ENCODE measurements around the gene SEPTIN7.

Gene SEPTIN7

DNA sequence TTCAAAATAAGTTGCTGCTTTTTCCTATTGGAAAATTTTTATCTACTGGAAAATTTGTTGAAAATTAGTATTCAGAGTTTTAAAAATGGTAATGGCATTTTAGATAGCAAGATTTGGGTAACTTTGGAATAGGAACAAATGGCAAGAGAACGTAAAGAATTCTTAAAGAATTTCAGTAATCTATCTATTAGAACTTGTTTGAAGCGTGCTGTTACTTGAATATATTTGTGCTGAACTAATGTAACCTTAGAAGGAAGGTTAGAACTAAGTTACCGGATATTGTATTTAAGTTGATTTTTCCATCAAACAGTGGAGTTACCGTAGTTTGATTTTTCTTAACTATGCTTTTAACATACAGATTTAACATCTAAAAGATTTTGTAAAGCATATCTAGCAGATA lies 25.9 kb downstream of the SEPTIN7 start:
- DNase-seq (ENCODE audit: extremely low read depth in 1 of 2, low read depth in 1 of 2), result no peak

DNA sequence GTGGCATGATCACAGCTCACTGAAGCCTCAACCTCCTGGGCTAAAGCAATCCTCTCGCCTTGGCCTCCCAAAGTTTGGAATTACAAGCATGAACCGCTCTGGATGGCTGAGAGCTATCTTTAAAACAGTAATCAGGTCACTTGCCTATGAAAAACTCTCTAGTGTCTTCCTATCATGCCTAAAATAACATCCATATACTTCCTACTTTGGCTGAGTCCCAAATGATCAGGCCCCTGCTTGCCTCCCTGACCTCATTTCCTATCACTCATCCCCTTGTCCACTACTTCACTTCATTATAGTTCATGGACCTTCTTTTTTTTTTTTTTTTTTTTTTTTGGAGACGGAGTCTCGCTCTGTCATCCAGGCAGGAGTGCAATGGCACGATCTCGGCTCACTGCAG lies 28.0 kb downstream of the SEPTIN7 start:
- DNase-seq (ENCODE audit: extremely low read depth in 1 of 2, low read depth in 1 of 2), result no peak

DNA sequence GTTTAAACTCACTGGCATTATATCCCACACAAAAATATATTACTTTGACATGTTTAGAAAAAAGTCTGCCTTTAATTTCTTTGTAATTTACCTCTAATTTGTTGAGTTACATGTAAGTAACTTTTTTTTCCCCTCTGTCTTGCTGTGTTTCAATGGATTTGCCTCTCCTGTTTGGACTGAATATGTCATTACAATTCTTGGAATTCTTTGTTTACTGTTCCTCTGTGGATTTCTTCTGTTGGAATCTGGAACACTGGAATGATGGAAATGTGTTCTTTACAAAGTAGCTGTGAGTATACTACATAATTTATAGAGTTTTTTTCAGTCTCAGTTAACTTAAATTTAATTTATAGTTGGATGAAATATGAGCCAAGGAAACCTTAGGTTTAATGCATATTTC lies 30.4 kb downstream of the SEPTIN7 start:
- no peak for DNase-seq (ENCODE audit: extremely low read depth in 1 of 2, low read depth in 1 of 2)

DNA sequence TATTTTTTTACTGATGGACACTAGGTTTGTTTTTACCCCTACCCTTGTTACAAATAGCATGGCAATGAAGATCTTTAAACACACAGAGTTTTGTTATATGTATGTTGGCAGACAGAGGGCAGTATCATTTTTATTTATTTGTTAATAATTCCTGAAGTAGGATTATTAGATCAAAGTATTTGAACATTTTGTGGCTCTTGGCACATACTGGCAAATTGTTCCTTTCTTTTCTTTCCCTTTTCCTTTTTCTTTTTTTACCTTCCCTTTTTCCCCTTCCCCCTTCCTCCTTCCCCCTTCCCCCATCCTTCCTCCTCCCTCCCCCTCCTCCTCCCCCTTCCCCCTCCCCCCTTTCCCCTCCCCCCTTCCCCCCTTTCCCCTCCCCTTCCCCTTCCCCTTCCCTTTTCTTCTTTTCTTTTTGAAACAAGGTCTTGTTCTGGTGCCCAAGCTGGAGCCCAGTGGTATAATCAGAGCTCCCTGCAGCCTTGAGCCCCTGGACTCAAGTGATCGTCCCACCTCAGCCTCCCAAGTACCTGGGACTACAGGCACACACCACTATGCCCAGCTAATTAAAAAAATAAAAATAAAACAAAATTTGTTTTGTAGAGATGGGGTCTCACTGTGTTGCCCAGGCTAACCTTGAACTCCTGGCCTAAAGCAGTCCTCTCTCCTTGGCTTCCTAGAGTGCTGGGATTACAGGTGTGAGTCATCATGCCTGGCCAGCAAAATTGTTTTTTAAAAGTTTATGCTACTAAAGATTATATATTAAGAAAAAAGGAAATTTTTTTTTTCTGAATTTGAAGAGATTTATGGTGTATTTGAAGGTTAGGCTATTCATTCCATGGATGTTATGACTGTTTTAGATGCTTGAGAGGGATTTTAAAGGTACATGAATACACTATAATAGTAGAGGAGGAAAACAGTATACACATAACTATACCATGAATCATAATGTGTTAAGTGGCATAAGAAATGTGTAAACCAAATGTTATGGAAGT lies 39.3 kb downstream of the SEPTIN7 start:
- no peak for DNase-seq (ENCODE audit: extremely low read depth in 1 of 2, low read depth in 1 of 2)

DNA sequence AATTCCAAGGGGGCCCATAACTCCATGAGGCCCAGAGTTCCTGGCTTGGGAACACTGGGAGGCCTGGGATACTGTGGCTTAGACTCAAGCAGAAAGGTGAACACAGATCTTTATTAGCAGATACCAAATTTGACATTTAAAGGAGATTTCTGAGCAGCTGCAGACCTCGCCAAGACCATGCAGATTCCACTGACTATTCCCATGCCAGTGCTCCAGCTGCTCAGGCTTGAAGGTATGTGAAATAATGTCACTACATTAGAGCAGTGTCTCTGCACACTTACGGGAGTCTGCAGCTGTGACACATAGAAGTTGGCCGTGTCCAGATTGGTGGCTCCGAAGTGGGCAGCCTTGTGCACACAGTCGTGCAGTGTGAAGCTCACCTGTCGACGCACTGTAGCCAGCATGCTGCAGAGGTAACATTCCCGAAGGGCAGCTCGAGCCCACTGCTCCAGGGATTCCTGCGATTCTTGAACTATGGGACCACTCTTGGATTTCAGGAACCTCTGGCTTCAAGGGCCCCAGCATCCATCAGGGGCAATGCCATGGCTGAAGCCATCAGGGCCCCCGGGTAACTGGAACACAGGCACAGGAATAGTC lies 46.1 kb downstream of the SEPTIN7 start:
- no peak for DNase-seq (ENCODE audit: extremely low read depth in 1 of 2, low read depth in 1 of 2)

DNA sequence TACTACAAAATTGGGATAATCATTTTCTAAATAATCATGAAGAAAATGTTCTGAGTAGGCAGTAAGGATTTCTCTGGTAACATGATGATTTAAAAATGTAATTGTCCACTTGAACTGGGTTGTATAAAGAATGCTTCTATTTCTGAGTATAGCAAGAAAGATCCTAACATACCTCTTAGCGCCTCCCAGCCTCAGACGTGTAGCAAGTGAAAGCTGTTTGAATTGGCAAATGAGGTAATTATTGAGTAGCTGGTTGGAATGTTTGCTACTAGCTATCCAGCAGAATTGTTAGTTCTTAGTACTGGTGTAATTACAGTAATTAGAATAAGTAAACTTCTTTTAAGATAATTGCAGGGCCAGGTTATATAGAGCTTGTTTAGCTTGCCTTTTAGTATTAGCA lies 47.9 kb downstream of the SEPTIN7 start:
- DNase-seq (ENCODE audit: extremely low read depth in 1 of 2, low read depth in 1 of 2), result no peak

DNA sequence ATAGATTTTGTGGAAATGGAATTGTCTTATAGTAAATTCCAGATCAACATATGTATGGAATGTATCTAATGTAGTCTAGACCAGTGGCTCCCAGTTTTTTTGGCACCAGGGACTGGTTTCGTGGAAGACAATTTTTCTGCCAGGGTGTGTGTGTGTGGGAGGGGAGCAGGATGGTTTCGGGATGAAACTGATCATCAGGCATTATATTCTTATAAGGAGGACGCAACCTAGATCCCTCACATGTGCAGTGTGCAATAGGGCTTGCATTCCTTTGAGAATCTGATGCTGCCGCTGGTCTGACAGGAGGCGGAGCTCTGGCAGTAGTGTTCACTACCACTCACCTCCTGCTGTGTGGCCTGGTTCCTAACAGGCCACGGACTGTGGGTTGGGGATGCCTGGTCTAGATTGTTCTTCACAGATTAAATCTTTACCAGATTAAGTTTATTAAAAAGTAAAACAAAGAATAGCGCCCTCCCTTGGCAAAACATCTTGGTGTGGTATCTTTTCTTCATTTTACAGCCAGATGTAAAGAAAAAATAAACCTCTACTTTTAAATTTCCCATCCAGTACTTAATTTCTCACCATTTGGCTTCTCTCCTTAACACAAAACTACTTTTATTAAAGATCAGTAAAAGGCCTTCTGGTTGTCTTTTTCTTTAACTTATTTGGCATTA lies 48.4 kb downstream of the SEPTIN7 start:
- no peak for DNase-seq (ENCODE audit: extremely low read depth in 1 of 2, low read depth in 1 of 2)

DNA sequence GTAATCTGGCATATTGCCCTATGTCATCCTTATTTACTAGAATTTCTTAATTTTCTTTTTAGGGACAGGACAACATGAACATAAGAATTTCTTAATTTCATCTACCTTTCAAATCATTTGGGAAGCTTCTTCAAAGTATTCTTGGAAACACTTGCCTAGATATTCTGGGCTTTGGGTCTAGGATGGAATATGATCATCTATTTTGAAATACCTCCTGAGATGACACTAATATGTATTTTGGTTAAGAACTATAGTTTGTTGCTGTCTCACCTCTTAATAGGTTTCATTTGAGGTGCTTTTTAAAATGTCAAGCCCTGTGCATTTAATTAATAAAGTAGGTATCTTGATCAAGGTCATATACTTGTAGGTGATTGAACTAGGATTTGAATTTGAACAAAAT lies 49.1 kb downstream of the SEPTIN7 start:
- no peak for DNase-seq (ENCODE audit: extremely low read depth in 1 of 2, low read depth in 1 of 2)
